ENCODE results near the gene PCCA.

Gene PCCA

DNA sequence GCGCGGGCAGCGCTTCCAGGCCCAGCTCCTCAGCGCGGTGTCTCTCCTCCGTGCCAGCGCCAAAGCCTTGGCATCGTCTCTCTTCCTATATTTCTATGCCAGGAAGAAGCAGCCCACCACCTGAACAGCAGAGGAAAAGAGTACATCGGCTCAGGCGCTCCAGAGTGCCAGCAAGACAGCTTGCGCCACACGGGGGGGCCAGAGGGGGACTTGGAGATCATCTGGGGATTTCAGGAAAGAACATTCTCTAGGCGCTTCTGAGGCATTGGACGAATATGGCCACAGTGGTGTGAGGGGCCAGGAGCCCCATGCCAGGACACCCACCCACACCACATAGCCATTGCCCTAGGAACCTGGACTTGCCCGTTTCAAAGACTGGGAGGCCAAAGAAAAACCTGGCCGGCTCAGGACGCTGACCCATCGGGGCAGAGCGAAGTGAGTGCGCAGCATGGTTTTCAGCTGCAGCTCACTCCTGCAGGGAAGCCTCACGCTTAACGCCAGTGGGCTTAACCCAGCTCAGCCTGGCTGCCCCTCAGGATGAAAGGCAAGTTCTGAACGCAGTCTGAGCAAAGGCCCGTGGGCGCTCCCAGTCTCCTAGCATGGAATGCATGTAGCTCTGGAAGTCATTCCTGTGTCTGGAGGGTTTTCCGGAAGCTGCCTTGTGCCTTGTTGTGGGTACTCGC, 437.6 kb downstream of the PCCA start:
- DNase-seq (ENCODE audit: low read depth) = no peak
- H3K4me3 ChIP-seq (ENCODE audit: low read depth, low read length) = no peak overlapping the region

DNA sequence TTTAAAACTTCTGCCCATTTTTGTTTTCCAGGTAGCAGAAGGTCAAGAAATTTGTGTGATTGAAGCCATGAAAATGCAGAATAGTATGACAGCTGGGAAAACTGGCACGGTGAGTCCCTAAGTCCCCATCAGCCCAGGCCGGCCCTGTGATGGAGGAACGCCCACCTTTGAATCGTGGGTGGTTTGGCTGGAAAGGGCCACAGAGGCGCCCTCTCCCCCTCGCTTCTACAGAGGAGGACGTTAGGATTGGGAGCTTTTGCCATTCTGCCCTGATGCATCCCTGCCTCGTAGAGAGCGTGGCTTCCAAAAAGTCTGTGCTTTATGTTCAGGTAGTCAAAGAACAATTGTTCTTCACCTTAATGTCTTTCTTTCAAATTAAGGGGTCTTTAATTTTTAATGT, 438.8 kb downstream of the PCCA start:
- H3K4me3 ChIP-seq (ENCODE audit: low read depth, low read length) = no peak overlapping the region
- no peak for DNase-seq (ENCODE audit: low read depth)
- TF ChIP-seq, protein P1, sequence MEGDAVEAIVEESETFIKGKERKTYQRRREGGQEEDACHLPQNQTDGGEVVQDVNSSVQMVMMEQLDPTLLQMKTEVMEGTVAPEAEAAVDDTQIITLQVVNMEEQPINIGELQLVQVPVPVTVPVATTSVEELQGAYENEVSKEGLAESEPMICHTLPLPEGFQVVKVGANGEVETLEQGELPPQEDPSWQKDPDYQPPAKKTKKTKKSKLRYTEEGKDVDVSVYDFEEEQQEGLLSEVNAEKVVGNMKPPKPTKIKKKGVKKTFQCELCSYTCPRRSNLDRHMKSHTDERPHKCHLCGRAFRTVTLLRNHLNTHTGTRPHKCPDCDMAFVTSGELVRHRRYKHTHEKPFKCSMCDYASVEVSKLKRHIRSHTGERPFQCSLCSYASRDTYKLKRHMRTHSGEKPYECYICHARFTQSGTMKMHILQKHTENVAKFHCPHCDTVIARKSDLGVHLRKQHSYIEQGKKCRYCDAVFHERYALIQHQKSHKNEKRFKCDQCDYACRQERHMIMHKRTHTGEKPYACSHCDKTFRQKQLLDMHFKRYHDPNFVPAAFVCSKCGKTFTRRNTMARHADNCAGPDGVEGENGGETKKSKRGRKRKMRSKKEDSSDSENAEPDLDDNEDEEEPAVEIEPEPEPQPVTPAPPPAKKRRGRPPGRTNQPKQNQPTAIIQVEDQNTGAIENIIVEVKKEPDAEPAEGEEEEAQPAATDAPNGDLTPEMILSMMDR (conservative IDR thresholded peaks at IDR 0.05; ENCODE audit: low read depth, low read length) = no peak

More for the DNA sequence above, 437.6 kb downstream of the PCCA start:
- TF ChIP-seq, protein P1 (conservative IDR thresholded peaks at IDR 0.05; ENCODE audit: low read depth, low read length) = no peak

DNA sequence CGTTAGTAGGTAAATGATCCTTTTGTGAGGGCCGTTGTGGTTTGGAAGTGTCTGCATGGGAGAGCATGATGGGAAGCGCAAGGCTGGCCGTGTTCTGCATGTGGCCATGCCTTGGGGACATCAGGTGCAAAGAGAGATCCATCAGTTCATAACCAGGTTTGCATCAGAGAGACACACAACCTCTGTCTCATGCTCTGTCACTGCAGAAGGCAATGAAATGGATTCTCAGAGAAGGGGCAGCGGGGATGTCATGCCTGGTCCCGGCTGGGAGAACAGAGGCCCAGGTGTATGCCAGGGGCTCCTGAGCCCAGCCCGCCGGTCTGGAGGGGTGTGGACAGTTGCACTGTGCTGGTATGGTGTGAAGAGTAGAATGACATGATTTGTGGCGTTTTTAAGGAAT, 439.5 kb downstream of the PCCA start:
- no peak for DNase-seq (ENCODE audit: low read depth)
- TF ChIP-seq, protein P1 (conservative IDR thresholded peaks at IDR 0.05; ENCODE audit: low read depth, low read length) = no peak

DNA sequence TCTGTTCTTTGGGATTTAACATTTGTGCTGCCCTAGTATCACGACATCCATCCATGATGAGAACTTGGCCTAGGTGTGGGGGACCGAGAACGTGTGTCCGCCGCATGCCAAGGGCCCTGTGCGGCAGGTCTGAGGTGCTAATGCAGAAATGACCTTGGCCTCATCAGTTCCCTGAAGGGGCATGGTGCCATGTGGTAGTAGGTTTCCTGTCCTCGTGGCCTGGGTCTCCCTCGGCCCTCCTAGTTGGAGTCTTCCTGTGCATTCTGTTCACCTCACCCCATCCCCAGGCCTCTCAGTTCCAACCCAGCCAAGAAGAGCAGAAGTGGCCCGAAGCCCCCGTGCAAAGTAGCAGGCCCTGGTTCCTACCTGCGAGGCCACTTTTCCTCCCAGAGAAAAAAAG, 439.9 kb downstream of the PCCA start:
- TF ChIP-seq, protein P1 (conservative IDR thresholded peaks at IDR 0.05; ENCODE audit: low read depth, low read length) = no peak
- no peak overlapping the region for H3K4me3 ChIP-seq (ENCODE audit: low read depth, low read length)
- DNase-seq (ENCODE audit: low read depth) = no peak

More for the DNA sequence above, 439.5 kb downstream of the PCCA start:
- no peak overlapping the region for H3K4me3 ChIP-seq (ENCODE audit: low read depth, low read length)

DNA sequence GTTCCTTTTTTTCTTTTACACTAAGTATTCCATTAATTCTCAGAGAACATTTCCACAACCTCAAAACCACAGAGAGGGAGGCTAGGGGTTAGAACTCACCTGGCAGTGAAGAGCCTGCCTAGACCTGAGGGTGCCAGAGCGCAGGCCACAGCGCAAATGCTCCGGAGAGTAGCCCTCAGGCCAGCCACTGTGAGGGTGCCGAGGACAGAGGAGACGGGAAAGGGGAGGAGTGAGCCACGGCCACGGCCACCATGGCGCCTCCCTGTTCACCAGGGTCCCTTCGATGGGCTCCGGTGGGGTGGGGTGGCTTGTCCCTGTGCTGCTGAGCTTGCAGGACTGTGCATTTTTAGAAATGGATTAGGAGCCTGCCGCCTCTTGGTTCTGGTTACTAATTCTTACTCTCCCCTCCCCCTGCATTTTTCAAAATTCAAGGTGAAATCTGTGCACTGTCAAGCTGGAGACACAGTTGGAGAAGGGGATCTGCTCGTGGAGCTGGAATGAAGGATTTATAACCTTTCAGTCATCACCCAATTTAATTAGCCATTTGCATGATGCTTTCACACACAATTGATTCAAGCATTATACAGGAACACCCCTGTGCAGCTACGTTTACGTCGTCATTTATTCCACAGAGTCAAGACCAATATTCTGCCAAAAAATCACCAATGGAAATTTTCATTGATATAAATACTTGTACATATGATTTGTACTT, 440.9 kb downstream of the PCCA start:
- DNase-seq (ENCODE audit: low read depth) = no peak

DNA sequence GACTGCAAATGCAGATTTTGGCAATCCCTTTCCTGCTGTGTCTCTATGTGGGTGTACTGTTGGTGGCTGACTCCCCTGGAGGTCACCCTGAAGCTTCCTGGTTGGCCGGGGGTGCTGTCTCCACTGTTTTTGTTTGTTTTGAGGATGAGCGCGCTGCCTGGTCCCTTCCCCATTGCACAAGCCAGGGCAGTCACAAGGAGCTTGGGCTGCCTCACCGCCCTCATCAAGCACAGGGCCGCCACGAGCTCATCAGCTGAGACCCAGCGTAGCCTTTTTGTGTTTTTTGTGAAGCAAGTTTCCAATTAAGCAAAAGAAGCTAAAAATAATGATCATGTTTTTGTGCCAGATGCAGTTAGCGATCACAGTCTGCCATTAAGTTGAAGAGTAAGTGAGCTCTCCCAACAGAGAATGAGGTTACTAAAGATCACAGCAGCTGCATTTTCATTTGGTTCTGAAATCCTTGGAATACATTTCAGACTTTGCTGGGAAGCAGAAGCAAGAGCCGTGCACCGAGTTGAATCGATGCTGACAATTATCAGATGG, 441.8 kb downstream of the PCCA start:
- DNase-seq (ENCODE audit: low read depth) = peak; percentile 69
- TF ChIP-seq, protein P1 (conservative IDR thresholded peaks at IDR 0.05; ENCODE audit: low read depth, low read length) = no peak
- H3K4me3 ChIP-seq (ENCODE audit: low read depth, low read length) = no peak overlapping the region

More for the DNA sequence above, 440.9 kb downstream of the PCCA start:
- H3K4me3 ChIP-seq (ENCODE audit: low read depth, low read length) = no peak overlapping the region
- TF ChIP-seq, protein P1 (conservative IDR thresholded peaks at IDR 0.05; ENCODE audit: low read depth, low read length) = no peak
